ENCODE measurements around the gene EPB41L4B.
A peak's percentile ranks its signal among the peaks of the same experiment; 100 is the strongest.
"Not testable (repeated sequence)": the region's sequence is repeated elsewhere in the genome, so short reads cannot be mapped to it uniquely, and the experiment has no call there.

The EPB41L4B gene

DNA sequence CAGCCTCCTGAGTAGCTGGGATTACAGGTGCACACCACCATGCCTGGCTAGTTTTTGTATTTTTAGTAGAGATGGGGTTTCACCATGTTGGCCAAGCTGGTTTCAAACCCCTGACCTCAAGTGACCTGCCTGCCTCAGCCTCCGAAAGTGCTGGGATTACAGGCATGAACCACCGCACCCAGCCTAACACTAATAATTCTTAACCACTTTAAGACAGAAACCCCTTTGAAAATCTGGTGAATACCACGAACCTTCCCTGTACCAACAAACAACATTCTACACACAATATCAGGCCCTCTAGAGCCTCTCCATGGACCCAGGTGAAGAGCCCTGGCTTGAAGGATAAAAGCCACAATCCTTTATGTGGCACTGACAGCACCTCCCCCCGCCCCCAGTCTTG, 102.6 kb downstream of the EPB41L4B start:
- not testable (repeated sequence) for FAIRE-seq; DNase-seq (ENCODE audit: extremely low spot score, insufficient read length, low read depth)

GRCh38 chr9:109214414-109214813, 106.4 kb downstream of the EPB41L4B start:
- FAIRE-seq (no peak), DNase-seq (ENCODE audit: extremely low spot score, insufficient read length, low read depth) (no peak)

DNA sequence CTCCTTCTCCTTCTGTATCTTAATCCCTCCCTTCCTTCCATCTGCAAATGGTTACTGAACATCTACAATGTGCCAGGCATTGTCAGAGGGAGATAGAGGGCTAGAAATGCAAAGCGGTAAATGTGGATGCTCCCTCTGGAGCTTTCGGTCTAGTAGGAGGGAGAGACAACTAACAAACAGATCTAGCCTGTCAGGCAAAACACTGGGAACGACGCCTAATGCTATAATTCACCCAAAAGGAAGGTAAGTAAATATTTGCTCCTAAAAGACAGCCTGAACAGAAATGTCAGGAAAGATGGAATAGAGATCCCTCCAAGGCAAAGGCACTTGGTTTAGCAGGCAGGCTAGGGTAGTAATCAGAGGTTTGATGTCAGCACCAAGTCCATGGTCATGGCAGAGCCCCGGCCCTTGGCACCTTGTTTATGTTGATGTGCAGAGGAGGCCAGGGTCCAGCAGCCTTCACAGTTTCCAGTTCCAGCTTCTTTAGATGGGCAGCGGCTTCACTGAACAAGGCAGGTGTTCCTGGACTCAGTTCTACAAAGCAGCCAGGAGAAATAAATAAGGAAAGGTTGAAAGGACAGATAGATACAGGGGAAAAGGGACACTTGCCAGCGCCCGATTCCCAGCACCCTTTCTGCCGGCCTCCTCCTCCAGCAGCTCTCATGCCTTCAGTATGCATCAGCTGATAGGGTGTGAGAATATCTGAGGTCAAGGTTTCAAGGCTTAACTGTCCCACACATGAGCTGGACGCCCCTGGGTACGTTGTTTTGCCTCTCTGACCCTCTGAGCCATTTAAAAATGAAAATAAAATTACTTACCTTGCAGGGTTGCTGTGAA, 107.4 kb downstream of the EPB41L4B start:
- no peak for FAIRE-seq
- DNase-seq (ENCODE audit: extremely low spot score, insufficient read length, low read depth): no peak

DNA sequence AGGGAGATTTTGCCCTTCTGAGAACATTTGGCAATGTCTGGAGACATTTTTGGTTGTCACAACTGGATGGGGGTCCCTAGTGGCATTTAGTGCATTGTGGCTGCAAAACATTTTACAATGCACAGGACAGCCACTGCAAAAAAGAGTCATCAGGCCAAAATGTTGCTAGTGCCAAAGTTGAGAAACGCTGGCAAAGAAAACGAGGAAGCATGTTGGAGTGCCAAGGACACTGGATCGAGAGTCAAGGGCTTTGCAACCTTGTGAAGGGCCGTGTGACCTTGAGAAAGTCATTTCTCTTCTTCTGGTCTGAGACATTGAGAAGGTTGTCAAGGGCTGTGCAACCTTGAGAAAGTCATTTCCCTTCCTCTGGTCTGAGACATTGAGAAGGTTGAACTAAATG, 108.1 kb downstream of the EPB41L4B start:
- no peak for DNase-seq (ENCODE audit: extremely low spot score, insufficient read length, low read depth)
- no peak for FAIRE-seq

GRCh38 chr9:109206670-109207069, 114.2 kb downstream of the EPB41L4B start:
- DNase-seq (ENCODE audit: extremely low spot score, insufficient read length, low read depth) (no peak), FAIRE-seq (no peak)

- no peak for FAIRE-seq
- no peak for DNase-seq (ENCODE audit: extremely low spot score, insufficient read length, low read depth)
These were observed 115.3 kb downstream of the EPB41L4B start for GRCh38 chr9:109205526-109205925.

- DNase-seq (ENCODE audit: extremely low spot score, insufficient read length, low read depth) (no peak), FAIRE-seq (no peak)
These were observed 117.0 kb downstream of the EPB41L4B start for GRCh38 chr9:109203761-109204360.

DNA sequence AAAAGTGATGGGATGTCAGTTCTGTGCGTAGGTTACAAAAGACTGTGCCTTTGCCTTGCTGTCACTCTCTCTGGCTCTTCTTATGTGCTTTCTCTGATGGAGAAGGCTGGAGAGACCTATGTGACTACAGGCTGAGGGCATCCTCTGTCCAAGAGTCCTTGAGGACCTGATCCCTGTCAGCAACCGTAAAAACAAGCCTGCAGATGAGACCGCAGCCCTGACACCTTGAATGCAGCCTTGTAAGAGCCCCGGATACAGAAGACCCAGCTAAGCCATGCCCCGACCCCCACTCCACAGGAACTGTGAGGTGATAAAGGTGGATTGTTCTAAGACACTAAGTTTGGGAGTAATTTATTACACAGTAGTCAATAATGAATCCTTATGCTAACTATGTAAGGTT, 121.2 kb downstream of the EPB41L4B start:
- no peak for DNase-seq (ENCODE audit: extremely low spot score, insufficient read length, low read depth)
- FAIRE-seq: no peak

DNA sequence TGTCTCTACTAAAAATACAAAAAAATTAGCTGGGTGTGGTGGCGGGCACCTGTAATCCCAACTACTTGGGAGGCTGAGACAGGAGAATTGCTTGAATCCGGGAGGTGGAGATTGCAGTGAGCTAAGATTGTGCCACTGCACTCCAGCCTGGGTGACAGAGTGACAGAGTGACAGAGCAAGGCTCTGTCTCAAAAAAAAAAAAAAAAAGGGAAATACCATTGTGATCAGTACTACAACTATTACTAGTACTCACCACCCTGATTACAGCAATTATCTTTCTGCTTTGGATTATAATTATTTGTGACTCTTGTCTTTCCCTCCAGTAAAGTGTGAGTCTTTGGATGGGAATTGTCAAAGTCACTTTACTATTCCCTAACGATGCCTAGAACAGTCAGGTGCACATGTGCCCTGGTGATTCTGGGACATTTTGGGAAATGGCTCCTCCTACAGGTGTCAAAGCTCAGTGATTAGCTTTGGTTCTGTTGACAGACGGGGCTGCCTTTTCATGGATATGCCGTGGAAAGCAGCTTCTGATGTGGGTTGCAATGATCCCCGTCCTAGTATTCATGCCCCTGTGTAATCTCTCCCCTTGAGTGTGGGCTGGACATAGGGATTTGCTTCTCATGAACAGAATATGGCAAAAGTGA, 122.0 kb downstream of the EPB41L4B start:
- DNase-seq (ENCODE audit: extremely low spot score, insufficient read length, low read depth): no peak
- FAIRE-seq: no peak

GRCh38 chr9:109193974-109194556, 126.8 kb downstream of the EPB41L4B start:
- FAIRE-seq: no peak

DNA sequence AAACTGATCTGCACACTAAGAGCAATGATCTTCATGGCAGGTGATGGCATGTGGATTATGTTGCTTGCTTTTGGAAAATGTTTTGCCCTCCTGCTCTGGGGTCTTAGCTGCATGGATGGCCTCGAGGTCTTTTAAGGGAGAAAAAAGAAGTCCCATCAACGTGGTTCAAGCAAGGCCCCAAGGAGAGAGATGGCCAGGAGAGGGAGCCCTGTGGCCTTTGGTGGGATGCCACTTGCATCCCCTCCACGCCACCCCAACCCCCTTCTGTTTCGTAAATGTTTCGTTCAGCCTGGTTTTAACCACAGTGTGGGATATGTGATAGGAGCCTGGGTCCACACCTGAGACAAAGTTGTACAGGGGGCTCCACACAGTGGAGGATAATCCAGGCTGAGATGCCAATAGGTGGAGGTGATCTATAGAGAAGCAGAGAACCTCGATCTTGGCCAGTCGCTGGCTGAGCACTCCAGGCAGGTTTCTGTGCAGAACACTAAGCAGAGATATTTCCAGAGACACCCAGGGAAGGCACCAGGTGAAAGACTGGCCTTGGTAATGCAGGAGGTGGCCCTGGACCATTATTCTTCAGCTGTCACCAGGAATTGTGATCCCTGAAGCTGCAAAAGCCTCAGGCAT, 128.0 kb downstream of the EPB41L4B start:
- DNase-seq (ENCODE audit: extremely low spot score, insufficient read length, low read depth) (no peak), FAIRE-seq (no peak)

More at GRCh38 chr9:109193974-109194556, 126.8 kb downstream of the EPB41L4B start:
- no peak for DNase-seq (ENCODE audit: extremely low spot score, insufficient read length, low read depth)

DNA sequence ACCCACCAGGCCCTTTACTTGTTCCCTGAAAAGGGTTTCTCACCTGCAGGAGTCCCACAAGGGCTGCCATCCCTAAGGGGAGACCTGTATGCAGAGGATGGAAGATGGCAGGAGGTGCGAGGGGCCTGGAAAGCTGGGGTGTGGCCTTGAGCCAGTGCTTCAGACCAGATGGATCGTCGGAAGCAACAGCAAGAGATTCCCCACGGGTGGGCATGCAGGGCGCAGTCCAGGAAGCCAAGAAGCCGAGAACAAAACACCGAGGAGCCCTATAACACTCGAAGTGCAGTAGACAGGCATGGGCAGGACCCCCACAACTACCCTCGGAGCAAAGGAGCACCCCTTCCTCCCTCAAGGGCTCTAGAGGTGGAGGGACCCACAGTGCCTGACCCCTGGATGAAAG, 129.1 kb downstream of the EPB41L4B start:
- no peak for FAIRE-seq
- DNase-seq (ENCODE audit: extremely low spot score, insufficient read length, low read depth): no peak

GRCh38 chr9:109190151-109190550, 130.7 kb downstream of the EPB41L4B start:
- FAIRE-seq (no peak), DNase-seq (ENCODE audit: extremely low spot score, insufficient read length, low read depth) (no peak)

- no peak for DNase-seq (ENCODE audit: extremely low spot score, insufficient read length, low read depth)
- FAIRE-seq: no peak
These were observed 133.9 kb downstream of the EPB41L4B start for GRCh38 chr9:109186857-109187520.

DNA sequence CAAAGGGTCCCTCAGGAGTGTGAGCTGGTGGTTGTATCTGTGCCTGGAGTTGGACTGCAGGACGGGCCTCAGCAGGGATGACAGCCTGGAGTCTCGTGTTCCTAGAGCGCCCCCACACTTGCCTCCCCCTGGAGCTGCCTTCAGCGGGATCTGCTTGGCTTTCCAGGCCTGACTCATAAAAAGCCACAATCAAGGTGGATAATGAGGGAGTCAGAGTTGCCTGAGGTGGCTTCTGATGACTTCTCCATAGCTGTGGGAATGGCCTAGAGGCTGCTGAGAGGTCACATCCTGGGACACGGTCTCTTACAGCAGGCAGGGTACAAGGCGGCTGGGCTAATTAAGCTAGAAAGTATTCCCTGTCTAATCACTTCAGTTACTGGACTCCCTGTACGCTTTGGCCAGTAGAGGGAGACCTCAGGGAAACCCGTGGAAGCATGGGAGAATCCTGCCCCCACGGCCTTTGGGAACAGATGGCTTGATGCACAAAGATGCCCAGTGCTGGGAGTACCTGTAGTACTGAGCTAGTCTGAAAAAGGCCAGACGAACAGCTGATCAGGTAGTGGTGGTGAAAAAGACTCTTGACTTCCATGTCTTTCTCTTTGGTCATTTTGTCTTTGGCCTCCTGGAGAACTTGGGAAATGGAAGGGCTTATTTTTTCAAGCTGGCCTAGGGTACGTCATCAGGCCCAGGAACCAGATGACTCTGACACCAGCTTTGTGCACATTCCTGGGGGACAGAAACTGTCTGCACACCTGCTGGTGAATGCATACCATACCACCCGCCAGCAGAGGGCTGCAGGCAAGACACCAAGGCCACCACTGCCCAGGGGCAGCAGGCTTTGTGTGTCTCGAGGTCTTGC, 137.7 kb downstream of the EPB41L4B start:
- FAIRE-seq: peak; percentile 68
- peak; percentile 25 for DNase-seq (ENCODE audit: extremely low spot score, insufficient read length, low read depth)

DNA sequence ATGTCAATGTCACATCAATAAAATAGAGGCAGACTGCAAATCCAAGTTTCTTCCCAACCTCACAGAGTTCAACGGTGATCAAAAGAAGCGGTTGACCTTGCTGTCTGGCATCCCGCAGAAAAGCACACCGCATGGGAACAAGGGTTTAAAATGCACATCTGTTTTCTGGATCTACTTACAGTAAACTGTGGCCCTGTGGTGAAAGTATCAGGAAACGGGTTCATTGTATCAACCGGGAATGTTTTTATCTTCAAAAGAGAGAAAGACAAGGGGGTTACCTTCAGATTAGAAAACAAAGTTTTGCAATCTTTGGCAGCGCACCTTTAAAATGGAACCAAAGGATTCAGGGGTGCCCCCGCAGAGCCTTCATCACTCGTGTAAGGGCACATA, 138.3 kb downstream of the EPB41L4B start:
- DNase-seq (ENCODE audit: extremely low spot score, insufficient read length, low read depth): no peak
- FAIRE-seq: no peak

DNA sequence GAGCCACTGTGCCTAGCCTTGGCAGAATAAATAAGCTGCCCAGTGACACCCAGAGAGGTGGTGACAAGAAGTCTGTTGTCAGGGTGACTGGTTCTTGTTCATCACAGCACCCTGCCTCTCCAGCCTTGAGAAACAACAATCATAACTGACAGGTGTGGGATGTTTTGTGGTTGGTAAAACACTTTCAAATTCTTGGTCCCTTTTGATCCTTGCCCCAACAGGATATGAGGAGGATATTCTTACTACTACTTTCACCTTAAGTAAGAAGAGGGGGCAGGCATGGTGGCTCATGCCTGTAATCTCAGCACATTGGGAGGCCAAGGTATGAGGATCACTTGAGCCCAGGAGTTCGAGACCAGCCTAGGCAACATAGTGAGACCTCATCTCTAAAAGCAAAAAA, 139.6 kb downstream of the EPB41L4B start:
- no peak for DNase-seq (ENCODE audit: extremely low spot score, insufficient read length, low read depth)
- FAIRE-seq: no peak

GRCh38 chr9:109179801-109180523, 140.9 kb downstream of the EPB41L4B start:
- FAIRE-seq: no peak
- DNase-seq (ENCODE audit: extremely low spot score, insufficient read length, low read depth): no peak

Measured in GM18507 (cell line).